NCI-H748 (cell line): ENCODE data around the gene KCNN2.

Experiments used
- DNase-seq: peaks from one replicate; lab custom pipeline; 2025; ENCODE audit not compliant: unreplicated experiment; lab: John Stamatoyannopoulos, UW

The KCNN2 gene

DNA sequence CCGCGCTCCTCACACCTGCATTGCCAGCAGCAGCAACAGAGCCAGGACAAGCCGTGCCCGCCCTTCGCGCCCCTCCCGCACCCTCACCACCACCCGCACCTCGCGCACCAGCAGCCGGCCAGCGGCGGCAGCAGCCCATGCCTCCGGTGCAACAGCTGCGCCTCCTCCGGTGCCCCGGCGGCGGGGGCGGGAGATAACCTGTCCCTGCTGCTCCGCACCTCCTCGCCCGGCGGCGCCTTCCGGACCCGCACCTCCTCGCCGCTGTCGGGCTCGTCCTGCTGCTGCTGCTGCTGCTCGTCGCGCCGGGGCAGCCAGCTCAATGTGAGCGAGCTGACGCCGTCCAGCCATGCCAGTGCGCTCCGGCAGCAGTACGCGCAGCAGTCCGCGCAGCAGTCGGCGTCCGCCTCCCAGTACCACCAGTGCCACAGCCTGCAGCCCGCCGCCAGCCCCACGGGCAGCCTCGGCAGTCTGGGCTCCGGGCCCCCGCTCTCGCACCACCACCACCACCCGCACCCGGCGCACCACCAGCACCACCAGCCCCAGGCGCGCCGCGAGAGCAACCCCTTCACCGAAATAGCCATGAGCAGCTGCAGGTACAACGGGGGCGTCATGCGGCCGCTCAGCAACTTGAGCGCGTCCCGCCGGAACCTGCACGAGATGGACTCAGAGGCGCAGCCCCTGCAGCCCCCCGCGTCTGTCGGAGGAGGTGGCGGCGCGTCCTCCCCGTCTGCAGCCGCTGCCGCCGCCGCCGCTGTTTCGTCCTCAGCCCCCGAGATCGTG, 517 bp downstream of the KCNN2 start:
- peak; percentile 73 for DNase-seq

DNA sequence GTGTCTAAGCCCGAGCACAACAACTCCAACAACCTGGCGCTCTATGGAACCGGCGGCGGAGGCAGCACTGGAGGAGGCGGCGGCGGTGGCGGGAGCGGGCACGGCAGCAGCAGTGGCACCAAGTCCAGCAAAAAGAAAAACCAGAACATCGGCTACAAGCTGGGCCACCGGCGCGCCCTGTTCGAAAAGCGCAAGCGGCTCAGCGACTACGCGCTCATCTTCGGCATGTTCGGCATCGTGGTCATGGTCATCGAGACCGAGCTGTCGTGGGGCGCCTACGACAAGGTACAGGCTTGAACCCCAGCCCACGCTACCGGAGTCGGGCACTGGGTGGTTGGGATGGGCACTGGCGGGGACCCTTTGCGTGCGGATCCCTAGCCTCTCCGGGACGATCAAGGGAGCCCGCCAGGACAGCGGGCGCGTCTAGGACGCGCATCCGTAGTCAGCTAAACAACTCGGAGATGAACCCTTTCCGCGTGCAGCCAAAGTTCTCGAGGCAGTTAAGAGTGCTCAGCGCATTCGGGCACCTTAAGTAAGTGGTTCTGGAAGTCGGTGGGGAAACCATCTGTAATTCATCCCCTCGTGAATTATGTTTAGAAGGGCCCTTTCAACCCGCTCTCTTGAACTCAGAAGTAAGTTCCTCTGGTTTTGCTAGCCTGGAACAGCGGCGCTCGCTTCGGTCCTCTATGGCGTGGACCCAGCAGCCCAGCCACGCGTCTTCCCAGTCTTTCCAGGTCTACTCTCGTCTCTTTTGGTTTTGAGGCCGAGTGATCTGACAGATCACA, 1.3 kb downstream of the KCNN2 start:
- peak; percentile 40 for DNase-seq

DNA sequence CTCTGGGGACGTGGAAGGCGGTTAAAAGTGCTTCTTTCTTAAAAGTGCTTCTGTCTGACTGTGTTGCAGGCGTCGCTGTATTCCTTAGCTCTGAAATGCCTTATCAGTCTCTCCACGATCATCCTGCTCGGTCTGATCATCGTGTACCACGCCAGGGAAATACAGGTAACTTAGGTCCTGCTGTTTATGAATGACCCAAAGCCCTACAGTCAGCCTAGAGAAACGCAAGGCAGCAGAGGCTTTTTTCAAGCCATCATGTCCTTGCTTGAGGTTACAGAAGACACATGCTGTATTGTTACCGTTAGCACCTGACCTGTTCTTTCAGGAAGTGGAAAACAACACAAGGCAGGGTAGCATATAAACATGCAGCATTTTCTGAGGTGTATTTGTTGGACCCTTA, 2.0 kb downstream of the KCNN2 start:
- no peak for DNase-seq

DNA sequence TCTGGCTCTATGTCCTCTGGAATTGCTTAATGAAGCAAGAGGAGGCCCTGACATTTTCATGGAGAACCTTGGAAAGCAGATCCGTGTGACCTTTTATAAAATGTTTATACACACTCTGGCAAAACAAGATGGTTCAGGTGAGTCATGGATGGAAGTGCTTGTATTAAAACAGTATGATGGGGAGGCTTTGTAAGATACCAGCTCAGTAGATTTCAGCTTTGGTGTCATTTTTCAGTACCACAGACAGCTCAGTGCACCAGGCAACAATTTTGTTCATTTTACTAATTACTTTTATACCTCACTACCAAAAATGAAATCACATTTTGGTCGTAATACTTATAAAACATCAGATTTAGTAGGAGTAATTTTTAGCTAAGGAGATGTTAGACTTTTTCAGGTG, 5.2 kb downstream of the KCNN2 start:
- DNase-seq = no peak

DNA sequence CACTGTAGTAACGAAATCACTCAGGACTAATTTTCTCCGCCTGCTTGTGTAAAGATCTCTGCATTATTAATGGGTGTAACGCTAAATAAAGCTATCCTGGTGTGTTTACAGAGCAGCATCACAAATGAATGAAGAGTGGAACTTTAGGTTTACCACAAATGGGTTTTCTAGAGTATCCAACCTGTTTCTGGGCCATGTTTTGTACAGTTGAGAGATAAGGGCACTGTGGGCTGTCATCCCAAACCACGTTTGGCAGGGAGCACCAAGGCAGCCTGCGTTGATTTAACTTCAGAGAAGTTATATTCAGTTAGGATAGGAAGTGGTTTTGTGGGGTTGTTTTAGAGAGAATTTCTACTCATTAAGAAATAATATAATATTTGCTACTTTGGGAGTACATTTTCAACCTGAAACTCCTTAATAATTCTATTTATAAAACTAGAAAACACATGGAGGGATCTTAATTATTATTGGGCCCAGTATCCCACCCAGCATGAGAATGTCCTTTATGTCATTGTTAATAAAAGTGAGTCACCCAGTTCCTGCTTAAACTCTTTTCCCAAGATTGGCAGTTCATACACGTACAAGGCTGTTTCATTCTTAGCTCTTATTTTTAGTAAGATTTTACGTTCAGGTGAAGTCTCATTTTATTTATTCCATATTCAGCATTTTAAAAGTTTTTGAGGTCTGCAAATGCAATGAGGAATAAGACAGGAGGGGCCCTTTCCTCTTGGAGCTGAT, 8.0 kb downstream of the KCNN2 start:
- DNase-seq = no peak

DNA sequence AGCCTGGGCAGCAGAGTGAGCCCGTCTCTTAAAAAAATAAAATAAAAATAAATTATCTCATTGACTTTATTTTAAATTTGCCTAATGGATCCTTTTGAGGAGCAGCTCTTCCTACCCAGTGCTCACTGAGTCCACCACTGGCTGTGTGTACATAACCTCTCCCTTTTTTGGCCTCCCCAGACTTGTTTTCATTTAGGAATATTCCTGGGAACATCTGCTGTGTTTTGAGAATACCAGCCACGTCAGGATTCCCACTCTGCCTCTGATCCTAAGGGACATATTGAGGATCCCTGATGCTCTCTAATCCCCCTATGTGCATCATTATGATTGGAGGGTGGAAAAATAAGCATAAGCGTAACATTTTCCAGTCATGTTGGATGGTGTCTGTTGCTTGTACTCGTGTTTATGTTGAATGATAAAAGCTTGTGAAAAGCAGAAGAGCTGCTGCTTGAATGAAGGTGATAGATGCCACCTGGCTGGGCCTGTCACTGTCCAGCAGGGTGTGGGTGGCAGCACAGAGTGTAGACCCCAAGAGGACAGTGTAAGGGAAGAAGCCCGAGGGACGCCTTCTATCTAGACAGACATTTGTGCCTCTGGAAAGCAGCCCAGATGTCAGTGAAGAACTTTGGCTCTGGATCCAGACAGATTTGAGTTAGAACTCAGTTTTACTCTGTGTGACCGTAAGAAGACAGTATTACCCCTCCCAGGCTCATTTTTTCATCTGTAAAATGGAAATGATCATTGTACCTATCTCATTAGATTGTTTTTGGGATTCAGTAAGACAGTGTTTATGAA, 15.4 kb downstream of the KCNN2 start:
- no peak for DNase-seq

DNA sequence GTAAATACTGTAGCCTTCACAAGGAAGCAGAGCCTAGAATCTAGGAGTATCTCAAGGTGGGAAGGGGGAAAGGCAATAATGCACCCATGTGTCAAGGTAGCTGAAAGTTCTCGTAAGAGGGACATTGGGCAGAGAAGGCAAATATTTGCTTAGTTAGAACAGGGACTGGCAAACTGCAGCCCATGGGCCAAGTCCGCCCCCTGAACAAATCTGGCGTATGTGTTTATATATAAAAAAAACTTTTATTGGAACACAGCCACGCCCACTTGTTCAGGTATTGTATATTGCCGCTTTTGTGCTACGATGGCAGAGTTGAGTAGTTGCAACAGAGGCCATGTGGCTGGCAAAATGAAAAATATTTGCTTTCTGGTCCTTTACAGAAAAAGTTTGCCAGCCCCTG, 16.1 kb downstream of the KCNN2 start:
- peak; percentile 3 for DNase-seq

DNA sequence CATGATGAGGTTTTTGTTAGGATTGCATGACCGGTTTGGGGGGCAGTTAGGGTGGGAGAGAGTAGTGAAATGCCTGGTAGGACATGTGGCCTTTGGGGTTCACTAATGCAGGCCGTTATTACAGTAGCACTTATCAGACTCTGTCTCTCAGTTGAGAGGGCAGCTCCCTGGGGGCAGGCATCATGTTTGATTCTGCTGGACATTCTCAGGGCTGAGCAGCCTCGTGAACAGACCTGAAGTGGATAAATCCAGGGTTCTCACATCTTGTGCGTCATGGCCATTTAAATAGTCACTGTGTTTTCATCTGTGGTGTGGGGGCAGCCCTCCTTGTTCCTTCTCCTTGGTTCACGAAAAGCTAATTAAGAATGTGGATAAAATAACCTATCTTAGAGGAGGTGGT, 18.9 kb downstream of the KCNN2 start:
- DNase-seq = no peak

DNA sequence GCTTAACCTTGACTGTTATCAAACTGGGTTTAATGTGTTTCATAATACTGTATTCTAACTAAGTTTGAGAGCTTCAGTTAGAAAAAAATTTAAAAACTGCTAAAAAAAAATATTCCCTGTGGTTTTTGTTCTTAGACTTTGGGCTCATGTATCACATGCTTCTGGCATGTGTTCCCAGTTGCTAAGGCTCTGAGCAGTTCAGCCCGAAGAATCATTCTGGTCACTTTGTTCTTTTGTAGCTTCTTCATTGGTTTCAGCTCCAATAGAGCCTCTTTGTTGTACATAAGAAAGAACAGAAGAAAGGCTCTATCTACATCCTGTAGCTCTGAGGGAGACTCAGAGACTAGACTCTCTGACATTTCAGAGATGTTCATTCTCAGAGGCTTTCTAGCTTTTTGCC, 25.6 kb downstream of the KCNN2 start:
- no peak for DNase-seq

DNA sequence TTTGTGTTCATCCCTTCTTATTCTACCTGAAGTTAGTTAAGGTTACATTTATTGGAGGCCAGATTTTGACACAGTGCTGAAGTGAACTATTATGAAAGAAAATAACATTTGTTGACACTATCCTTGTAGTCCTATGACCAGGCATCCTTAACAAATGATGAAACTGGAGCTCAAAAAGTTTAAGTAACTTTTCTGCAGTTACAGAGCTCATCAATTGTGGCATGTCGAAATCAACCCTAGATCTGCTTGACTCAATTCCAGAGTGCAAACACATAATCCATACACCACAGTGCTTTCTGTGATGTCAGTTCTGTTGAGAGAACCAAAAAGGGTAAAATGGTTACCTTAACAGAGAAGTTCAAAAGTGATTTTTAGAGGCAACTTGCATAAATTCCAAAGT, 28.6 kb downstream of the KCNN2 start:
- DNase-seq = no peak

DNA sequence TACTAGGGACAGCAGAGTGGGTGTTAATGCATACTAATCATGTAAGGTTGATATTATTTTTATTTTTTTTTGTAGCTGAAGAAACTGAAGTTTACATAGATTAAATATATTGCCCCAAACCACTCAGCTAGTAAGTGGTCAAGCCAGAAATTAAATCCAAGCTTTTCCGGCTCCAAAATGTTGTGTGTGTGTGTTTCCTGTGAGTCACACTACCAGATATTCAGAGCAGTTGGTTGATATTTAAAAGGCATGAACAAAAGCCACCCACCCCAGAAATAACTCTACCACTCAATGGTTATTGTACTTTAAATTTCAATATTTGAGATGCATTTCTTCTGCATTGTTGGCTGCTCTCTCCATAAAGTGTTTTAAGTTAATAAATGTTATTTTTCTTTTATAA, 29.5 kb downstream of the KCNN2 start:
- DNase-seq = no peak

DNA sequence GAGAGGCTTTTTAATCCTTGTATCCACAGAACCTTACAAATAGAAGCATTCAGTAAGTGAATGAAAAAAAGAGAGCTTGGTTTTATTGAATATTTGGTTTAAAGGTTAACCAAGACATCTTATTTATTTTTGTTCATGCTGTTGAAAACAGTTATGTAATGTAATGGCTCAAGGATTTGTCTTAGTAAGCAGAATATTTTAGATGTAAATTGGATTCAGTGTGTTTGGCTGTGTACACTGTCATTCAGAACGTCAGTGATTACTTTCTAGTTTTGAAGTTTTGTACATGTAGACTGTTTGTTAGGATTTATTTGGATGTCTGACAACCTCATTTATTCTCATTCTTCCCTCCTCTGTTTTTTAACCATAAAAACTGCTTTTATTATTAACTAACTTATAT, 31.3 kb downstream of the KCNN2 start:
- no peak for DNase-seq

DNA sequence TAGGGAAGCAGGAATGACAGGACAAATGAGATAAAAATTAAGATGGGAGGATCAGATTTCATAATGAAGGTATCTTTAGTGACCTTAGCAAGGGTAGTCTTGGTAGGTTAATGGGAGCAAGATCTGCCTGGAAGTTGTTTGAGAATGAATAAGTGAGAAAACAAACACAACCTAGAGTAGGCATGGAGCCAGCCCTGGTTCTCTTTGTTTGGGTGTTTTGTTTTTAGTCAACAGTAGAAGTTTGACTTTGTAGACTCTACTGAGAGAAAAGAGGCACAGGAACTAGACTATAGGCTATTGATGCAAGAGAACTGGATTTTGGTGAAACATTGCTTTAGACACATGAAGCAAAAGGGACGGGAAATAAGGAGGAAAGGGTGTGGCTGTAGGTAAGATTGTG, 40.3 kb downstream of the KCNN2 start:
- no peak for DNase-seq

DNA sequence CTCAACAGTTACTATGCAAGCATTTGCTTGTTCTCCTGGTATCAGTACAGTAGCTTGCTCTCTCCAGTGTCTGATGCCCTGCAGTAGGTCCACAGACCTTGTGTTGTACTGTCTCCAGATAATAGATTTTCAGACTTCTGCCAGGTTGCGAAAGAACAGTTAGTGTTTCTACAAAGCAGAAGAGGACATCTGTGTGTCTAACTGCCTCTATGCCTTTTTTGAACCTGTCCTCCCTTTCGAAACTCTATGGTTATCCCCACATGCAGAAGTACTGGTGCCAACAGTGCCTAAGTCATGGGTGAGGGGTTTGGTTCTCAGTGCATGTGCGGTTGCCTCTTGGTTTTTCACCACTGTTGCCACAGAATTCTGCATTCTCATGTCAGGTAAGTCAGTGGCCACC, 45.9 kb downstream of the KCNN2 start:
- no peak for DNase-seq

DNA sequence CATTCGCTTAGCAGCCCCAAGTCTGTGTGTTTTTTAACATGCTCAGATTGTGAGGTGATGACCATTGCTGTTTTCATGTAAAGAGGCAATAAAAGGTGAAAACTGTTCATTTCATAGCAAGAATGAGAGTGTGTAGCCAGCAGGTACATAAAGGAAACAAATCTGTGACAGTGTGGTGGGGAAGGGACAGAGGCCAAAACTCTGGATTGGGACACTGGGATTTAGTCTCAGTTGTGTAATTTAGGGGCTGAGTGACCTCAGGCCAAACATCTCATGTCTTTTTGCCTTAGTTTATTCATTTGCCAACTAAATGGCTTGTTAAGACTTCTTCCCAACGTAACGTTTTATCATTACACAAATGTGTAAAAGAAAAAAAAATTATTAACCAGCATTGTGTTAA, 47.0 kb downstream of the KCNN2 start:
- no peak for DNase-seq

DNA sequence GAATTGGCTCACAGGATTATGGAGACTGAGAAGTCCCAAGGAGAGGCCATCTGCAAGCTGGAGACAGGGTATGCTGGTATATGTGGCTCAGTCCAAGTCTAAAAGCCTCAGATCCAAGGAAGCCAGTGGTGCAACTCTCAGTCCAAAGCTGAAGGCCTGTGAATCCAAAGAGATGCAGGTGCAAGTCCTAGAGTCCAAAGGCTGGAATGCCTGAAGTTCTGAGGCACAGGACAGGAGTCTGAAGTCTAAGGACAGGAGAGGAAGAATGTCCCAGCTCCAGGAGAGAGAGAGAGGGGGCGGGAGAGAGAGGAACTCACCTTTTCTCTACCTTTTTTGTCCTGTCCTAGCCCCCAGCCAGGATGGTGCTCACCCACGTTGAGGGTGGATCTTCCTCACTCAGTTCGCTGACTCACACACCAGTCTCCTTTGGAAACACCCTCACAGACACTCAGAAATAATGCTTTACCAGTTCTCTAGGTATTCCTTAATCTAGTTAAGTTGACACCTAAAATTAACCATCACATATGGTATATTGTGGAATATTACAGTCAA, 49.6 kb downstream of the KCNN2 start:
- DNase-seq = no peak

DNA sequence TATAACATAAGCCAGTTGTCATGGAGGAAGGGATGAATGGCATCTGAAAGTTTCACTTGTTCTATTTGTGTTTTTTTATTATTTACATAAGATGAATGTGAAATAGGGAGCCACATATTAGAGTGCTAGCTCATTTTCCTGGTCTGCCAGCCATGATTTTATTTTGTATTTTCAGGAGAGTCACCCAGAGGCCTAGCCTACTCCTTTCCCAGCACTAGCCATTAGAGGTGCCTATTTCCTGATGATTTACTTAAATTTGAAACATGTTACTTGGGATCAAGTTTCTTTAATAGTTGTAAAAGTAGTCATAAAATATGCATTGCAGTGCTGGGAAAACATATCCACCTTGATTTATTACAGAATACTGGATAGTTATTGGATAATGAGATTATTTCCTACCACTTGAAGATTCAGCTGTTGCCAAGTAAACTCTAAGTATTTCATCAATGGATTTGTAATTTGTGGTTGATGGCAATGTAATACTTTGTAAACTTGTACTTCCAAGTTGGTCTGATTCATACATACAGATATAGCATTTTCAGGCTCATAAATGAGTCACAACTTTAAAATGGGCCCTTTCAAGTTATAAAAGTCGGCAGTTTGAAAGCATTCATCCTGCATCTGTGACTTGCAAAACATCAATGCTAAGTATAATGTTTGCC, 50.8 kb downstream of the KCNN2 start:
- DNase-seq = no peak

DNA sequence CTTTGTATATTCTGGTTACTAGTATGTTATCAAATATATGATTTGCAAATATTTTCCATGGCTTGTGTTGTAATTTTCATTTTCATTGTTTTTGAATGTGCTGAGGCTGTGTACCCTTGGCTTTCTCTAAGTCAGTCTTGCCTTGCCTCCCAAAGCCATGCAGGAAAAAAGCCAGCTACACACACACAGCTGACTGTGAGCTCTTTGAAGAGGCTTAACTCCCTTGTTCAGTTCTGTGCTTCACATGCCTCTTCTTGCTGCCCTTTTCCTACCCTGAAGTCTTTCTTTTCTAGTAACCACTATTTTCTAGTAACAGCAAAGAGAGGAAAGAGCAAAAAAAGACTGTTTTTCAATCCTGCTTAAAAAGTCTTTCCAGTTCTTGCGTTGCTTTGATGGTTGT, 53.9 kb downstream of the KCNN2 start:
- no peak for DNase-seq

DNA sequence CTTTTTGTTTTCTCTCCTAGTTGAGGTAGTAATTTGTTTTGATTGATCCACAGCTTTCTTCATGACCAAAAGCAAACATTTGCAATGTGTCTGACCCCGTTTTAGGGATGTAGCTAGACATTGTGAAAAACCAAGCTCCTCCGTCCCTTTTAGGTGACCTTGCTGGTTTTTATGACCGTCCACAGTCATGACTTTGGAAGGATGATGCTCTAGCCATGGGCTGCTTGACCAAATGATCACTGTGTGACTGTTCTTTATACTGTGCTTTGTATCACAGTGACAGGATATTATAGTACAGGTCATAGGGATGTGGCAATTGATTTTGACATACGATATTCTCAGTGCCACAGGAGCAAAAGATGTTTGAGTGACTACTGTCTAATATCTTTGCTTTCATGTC, 54.4 kb downstream of the KCNN2 start:
- no peak for DNase-seq

DNA sequence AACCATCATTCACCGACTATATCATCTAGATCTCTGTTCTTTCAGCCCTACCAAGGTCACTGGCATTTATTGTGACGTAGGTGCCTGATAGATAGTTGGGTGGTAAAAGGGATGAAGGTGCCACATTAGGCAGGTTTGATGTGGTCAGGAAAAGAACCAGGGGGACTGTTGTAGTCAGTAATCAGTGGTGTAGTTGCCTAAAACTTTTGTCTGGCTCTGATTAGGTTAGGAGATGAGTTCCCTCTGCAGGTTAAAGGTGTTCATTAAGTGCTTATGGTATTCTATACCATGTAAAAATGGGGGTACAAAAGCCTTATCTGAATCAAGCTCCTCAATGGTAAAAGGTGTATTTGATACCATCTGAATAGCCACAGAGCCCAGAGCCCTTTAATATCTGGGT, 55.6 kb downstream of the KCNN2 start:
- no peak for DNase-seq
